GM12878 (cell line): ENCODE data around the gene GPC6. TPM values are rescaled to one million over a fixed set of nuclear protein-coding genes. Genes with fewer than 3 reads are reported as not detected.

Source experiments
- ATAC-seq: fragments of 200-7000 bp; cut with Tn5 transposase; 3 replicates; pipeline ENCODE4 v1.9.1; 2020; ENCODE audit warnings: mild to moderate bottlenecking, moderate library complexity
- BruUV-seq: library from RNA; stranded (reverse); fragments of 400-500 nt; replicated peaks from 2 replicates; lab custom pipeline; 2021; lab: Mats Ljungman, UMichigan
- CTCF ChIA-PET: fragments of 300-600 bp; sonication (Branson Sonifier 250); formaldehyde crosslinking; extraction: SDS; loops from one replicate; lab custom pipeline; 2021; ENCODE audit warnings: inconsistent platforms; lab: Yijun Ruan, JAX
- POLR2A ChIA-PET: fragments of 350-600 bp; formaldehyde crosslinking; extraction: SDS; loops from one replicate; lab custom pipeline; 2021; ENCODE audit warnings: inconsistent platforms; lab: Charles Lee
- RAD21 ChIA-PET: fragments of 300-600 bp; sonication (Branson Sonifier 250); formaldehyde crosslinking; loops from one replicate; lab custom pipeline; 2023; ENCODE audit warnings: antibody characterized with exemption; ENCODE audit not compliant: unreplicated experiment; lab: Charles Lee
- SMC1A ChIA-PET: fragments of 300-600 bp; sonication (Branson Sonifier 250); formaldehyde crosslinking; loops from one replicate; lab custom pipeline; 2023; ENCODE audit not compliant: unreplicated experiment, uncharacterized antibody; lab: Charles Lee
- DNase-seq: peaks from one replicate; pipeline ENCODE4 v3.0.0-alpha.2; 2011; ENCODE audit warnings: low read depth, low spot score
- FAIRE-seq: peaks from 3 replicates; lab custom pipeline; 2011; peaks lifted over from hg19 to GRCh38; lab: Jason Lieb, UNC
- H2AFZ ChIP-seq: 2 replicates; pipeline ENCODE4 v1.6.0; 2011; ENCODE audit warnings: low read depth, low read length, control low read depth; ENCODE audit not compliant: control insufficient read depth
- H3K27ac ChIP-seq: 2 replicates; pipeline ENCODE4 v1.5.1; 2011; ENCODE audit warnings: control low read depth; ENCODE audit not compliant: control insufficient read depth, insufficient read depth
- H3K27me3 ChIP-seq, 2 experiments: replicated peaks in 1 of 2; 2 replicates each; pipeline versions ENCODE4 v1.6.0 to v1.6.1; 2011; ENCODE audit warnings: low read length in 1 of 2; ENCODE audit not compliant: control insufficient read depth in 2 of 2, insufficient read depth in 2 of 2
- H3K36me3 ChIP-seq, 2 experiments: 2 replicates each; pipeline ENCODE4 v1.5.1; 2011; ENCODE audit warnings: low read length in 1 of 2; ENCODE audit not compliant: control insufficient read depth in 2 of 2, insufficient read depth in 2 of 2
- H3K4me1 ChIP-seq: 2 replicates; pipeline ENCODE4 v1.6.1; 2011; ENCODE audit warnings: mild to moderate bottlenecking, low read length, moderate library complexity, mixed read lengths; ENCODE audit not compliant: control insufficient read depth, insufficient read depth
- H3K4me2 ChIP-seq: 2 replicates; pipeline ENCODE4 v1.6.0; 2011; ENCODE audit warnings: control low read depth; ENCODE audit not compliant: control insufficient read depth, insufficient read depth
- H3K4me3 ChIP-seq: fragments of 200-600 bp; sonication (generic); 2 replicates; pipeline ENCODE4 v1.5.1; 2016
- H3K79me2 ChIP-seq: 2 replicates; pipeline ENCODE4 v1.6.0; 2011; ENCODE audit warnings: low read length; ENCODE audit not compliant: control insufficient read depth, insufficient read depth
- H3K9ac ChIP-seq: 2 replicates; pipeline ENCODE4 v1.8.0; 2011; ENCODE audit warnings: low read length, control low read depth, mixed read lengths; ENCODE audit not compliant: control insufficient read depth, insufficient read depth
- H3K9me3 ChIP-seq: replicated peaks from 3 replicates; pipeline ENCODE4 v1.5.1; 2011; ENCODE audit warnings: mild to moderate bottlenecking, low read length; ENCODE audit not compliant: control insufficient read depth, insufficient read depth
- H4K20me1 ChIP-seq: 2 replicates; pipeline ENCODE4 v1.6.0; 2011; ENCODE audit not compliant: control insufficient read depth, insufficient read depth
- ATF7 ChIP-seq: fragments of 450-650 bp; IDR thresholded peaks from 2 replicates; pipeline ENCODE4 v1.6.1; 2016; ENCODE audit warnings: low read depth, mild to moderate bottlenecking
- CREM ChIP-seq: IDR thresholded peaks from 2 replicates; pipeline ENCODE4 v1.6.1; 2014; ENCODE audit warnings: antibody characterized with exemption, low read depth
- ELK1 ChIP-seq: IDR thresholded peaks from 2 replicates; pipeline ENCODE4 v1.6.1; 2012; ENCODE audit warnings: low read depth, low read length, improper control_type of control experiment
- FOS ChIP-seq: IDR thresholded peaks from 3 replicates; pipeline ENCODE4 v1.6.1; 2011; ENCODE audit warnings: borderline replicate concordance; ENCODE audit not compliant: insufficient read length; ENCODE audit errors: extremely low read depth
- MAX ChIP-seq: IDR thresholded peaks from 2 replicates; pipeline ENCODE4 v1.6.1; 2012; ENCODE audit warnings: low read depth, low read length, improper control_type of control experiment
- POLR2AphosphoS2 ChIP-seq: IDR thresholded peaks from 2 replicates; pipeline ENCODE4 v1.6.1; 2011; ENCODE audit warnings: low read depth, mild to moderate bottlenecking, low read length, improper control_type of control experiment, moderate library complexity
- SIX5 ChIP-seq: IDR thresholded peaks from 2 replicates; pipeline ENCODE4 v1.6.1; 2011; ENCODE audit warnings: mild to moderate bottlenecking, low read depth, low read length, moderate library complexity; ENCODE audit not compliant: severe bottlenecking
- SREBF2 ChIP-seq: IDR thresholded peaks from 2 replicates; pipeline ENCODE4 v1.6.1; 2012; ENCODE audit warnings: mild to moderate bottlenecking, low read length
- YY1 ChIP-seq: IDR thresholded peaks from 2 replicates; pipeline ENCODE4 v1.6.1; 2011; ENCODE audit warnings: low read depth, mild to moderate bottlenecking, low read length
- ZBED1 ChIP-seq: IDR thresholded peaks from 2 replicates; pipeline ENCODE4 v1.6.1; 2016; ENCODE audit warnings: borderline replicate concordance
- ZNF24 ChIP-seq: fragments of 450-650 bp; IDR thresholded peaks from 2 replicates; pipeline ENCODE4 v1.6.1; 2017; ENCODE audit warnings: antibody characterized with exemption, mild to moderate bottlenecking
- WGBS: methylation state at CpG from one replicate; pipeline ENCODE4 v1.1.6; 2016; ENCODE audit warnings: low lambda C conversion rate; ENCODE audit not compliant: insufficient replicate concordance, insufficient coverage; ENCODE audit errors: missing lambda C conversion rate; 5-methylcytosine and 5-hydroxymethylcytosine counted together
- in situ Hi-C: fragments of 300-500 bp; cut with MboI; formaldehyde crosslinking; loops from 9 replicates; pipeline ENCODE4 v1.14.3; 2018; ENCODE audit warnings: mixed read lengths
- intact Hi-C: fragments of 100-400 bp; cut with micrococcal nuclease; formaldehyde crosslinking; loops from one replicate; pipeline ENCODE4 v1.14.2; 2022; ENCODE audit not compliant: unreplicated experiment
- polyA plus RNA-seq, 11 experiments: library from polyadenylated mRNA; depleted of rRNA in 4 of 11; unstranded in 6 of 11; stranded (reverse) in 5 of 11; fragments of >200 nt; fragmentation: Nextera tagmentation in 4 of 11; fragmentation: Illumina TruSeq in 1 of 11; extraction: Ambion mirVana in 4 of 11; extraction: Trizol in 1 of 11; gene quantifications; 1 replicate in 1 of 11; 2 replicates in 10 of 11; pipeline versions ENCODE4 v1.2.1 to v1.2.3, GENCODE V29; 2011 to 2016; ENCODE audit warnings: inconsistent platforms in 2 of 11, missing spikeins in 2 of 11, low read depth in 1 of 11
- total RNA-seq, 4 experiments: library from RNA; depleted of rRNA in 3 of 4; stranded (reverse); fragments of >200 nt in 3 of 4; fragmentation: Illumina TruSeq in 1 of 4; extraction: Trizol in 1 of 4; gene quantifications; 2 replicates each; pipeline versions ENCODE4 v1.2.1 to v1.2.3, GENCODE V29; 2013 to 2021
- TF ChIP-seq, protein P1 (sequence below): fragments of 450-650 bp; IDR thresholded peaks from 2 replicates; pipeline ENCODE4 v1.6.1; 2014; ENCODE audit warnings: mild to moderate bottlenecking

The GPC6 gene
- total and polyA plus RNA-seq, 10 of the 15 experiments (the other 5 are each of a cell fraction or from before 2014, with no cell fraction given): 0.03 to 0.04 (median 0.03) TPM; not detected in 7

- FAIRE-seq (no peak), DNase-seq (no peak), ATAC-seq (no peak)
- Histone ChIP-seq H4K20me1 (no peaks in the 10 kb centered on the region), H3K27ac (no peak overlapping the region), H2AFZ (no peak overlapping the region), H3K36me3 (no peaks in the 10 kb centered on the region), H3K4me3 (no peak overlapping the region), H3K9me3 (no peaks in the 10 kb centered on the region), H3K79me2 (no peaks in the 10 kb centered on the region), H3K4me2 (no peak overlapping the region), H3K4me1 (no peaks in the 10 kb centered on the region), H3K27me3 (no peaks in the 10 kb centered on the region), H3K9ac (no peak overlapping the region)
- ChIA-PET POLR2A (no interaction called here), RAD21 (no interaction called here), SMC1A (no interaction called here), CTCF (interaction anchor here (0.6 kb wide), 1 partner anchor 121 kb away, joined by 3 read pairs; no protein-coding TSS in a partner anchor)
- in situ Hi-C loops: no loop called here
- TF ChIP-seq ATF7: no peak
- no peak for TF ChIP-seq SREBF2
- TF ChIP-seq ZNF24: no peak
- TF ChIP-seq SIX5: no peak
- TF ChIP-seq, protein P1, sequence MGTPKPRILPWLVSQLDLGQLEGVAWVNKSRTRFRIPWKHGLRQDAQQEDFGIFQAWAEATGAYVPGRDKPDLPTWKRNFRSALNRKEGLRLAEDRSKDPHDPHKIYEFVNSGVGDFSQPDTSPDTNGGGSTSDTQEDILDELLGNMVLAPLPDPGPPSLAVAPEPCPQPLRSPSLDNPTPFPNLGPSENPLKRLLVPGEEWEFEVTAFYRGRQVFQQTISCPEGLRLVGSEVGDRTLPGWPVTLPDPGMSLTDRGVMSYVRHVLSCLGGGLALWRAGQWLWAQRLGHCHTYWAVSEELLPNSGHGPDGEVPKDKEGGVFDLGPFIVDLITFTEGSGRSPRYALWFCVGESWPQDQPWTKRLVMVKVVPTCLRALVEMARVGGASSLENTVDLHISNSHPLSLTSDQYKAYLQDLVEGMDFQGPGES: no peak
- TF ChIP-seq YY1: no peak
- TF ChIP-seq FOS: no peak
- TF ChIP-seq ZBED1: no peak
- no peak for TF ChIP-seq ELK1
- no peak for TF ChIP-seq MAX
- no peak for TF ChIP-seq POLR2AphosphoS2
- TF ChIP-seq CREM: no peak
- 21% methylated on average over 3 of the region's 3 CpGs for WGBS
- intact Hi-C loops: no loop called here
- BruUV-seq: no TSS peak
Measured at GRCh38 chr13:94218951-94219350, 992.3 kb downstream of the GPC6 start.
